GM21717 (cell line): ENCODE results near the gene TRAPPC12.

Experiments used
- ATAC-seq: cut with Tn5 transposase; IDR thresholded peaks from one replicate; pipeline ENCODE4 v1.9.1; 2021; ENCODE audit warnings: mild to moderate bottlenecking, moderate library complexity; ENCODE audit not compliant: unreplicated experiment

Gene TRAPPC12

DNA sequence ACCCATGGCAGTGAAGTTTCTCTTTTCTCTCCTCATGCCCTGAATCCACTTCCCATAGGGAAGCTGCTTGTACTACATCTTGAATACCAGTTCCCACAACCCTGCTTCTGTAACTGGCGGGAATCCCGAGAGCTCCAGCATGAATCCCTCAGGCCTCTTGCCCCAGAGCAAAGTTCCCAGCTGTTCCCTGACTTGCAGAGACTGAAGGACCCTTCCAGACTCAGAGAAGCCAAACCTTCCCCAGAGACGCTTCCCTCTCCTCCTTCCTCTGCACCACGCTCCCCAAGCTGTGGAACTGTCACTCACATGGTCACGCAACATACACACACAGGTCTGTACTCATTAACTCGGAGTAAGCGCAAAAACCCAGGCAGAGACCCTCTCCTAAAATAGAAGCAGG lies 26.4 kb downstream of the TRAPPC12 start:
- no peak for ATAC-seq

- no peak for ATAC-seq
Observed at GRCh38 chr2:3406501-3406900, 27.0 kb downstream of the TRAPPC12 start.

GRCh38 chr2:3408781-3409180 lies 29.3 kb downstream of the TRAPPC12 start:
- no peak for ATAC-seq

DNA sequence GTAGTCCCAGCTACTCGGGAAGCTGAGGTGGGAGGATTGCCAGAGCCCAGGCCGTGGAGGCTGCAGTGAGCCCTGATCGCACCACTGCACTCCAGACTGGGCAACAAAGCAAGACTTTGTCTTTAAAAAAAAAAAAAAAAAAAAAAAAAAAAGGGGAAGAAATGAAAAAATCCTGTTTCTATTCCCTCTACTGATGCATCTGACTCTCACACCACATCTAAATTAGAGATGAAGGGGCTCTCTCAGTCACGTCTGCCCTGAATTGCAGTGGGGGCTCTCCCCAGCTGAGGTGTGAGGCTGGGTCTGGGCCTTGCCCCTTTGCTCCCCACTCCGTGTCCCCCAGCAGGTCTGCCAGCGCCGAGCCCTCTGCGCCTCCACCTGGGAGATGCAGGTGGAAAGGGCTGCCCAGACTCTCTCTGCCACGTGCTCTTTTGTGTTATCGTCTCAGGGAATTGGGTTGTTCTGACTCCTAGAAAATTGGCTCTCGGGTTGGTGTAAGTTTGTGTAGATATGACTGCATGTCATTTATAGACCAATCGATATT lies 30.2 kb downstream of the TRAPPC12 start:
- no peak for ATAC-seq

DNA sequence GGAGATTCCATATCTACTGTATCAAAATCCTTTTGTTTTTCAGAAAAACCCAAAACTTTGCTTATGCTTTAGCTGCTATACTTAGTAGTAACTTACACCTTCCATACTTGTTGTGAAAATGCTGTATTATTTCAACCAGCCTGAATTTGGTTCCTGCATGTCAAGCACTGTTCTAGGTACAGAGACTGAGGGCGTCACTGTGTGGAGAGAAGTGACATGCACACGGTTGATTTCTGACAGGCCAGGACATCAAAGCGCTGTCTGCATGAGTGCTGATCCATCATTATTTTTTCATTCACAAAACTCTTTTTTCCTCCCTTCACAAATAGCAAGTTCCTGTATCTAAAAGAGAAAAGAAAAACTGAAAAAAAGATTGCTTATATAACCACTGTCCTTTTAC lies 31.6 kb downstream of the TRAPPC12 start:
- ATAC-seq, result no peak

DNA sequence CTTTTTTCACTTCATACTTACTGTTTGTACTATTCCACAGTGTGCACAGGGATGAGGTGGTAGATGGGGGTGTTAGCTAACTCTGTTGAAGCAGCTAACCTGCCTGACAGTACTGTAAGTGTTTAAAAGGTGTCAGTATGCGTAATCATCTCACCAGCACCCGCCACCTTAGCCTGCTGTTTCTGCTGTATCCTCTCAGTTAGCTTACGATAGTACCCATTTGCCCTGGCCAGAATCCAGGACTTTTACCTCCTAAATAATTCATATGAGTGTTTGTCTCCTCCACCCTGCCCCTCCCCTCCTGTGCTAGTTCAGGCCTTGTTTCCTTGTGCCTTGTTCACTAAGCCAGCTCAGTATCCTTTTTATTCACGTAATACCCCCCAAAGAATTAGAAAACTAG lies 34.2 kb downstream of the TRAPPC12 start:
- ATAC-seq, result no peak

GRCh38 chr2:3414133-3414860 lies 34.8 kb downstream of the TRAPPC12 start:
- ATAC-seq, result no peak

GRCh38 chr2:3418766-3419404 lies 39.4 kb downstream of the TRAPPC12 start:
- ATAC-seq, result no peak

DNA sequence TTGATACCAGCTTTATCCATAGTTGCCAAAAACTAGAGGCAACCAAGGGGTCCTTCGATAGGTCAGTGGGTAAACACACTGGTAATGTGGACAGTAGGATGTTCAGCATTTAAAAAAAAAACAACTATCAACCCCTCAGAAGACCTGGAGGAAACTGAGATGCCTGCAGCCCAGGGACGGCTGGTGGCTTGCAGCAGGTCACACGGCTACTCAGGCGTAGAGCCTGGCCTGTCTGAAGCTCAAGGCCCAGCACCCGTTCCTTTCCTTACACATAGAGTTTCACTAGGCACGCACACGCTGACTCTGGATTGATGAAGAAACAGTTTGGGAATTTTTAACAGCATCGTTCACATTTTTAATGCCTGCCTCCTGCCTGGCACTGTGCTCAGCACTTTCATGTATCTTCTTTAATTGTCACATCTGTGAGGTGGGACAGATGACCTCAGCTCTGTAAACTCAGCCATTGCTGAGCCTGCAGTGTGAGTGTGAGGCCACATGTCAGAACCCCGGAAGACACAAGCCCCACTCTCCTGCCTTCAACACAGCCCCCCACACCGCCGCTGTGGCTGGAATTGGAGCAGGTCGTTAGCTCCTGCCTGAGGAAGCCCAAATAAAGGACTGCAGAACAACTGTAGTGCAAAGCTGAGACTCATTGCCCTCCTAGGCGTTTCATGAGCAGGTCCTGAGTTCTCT lies 40.7 kb downstream of the TRAPPC12 start:
- ATAC-seq, result no peak

GRCh38 chr2:3420769-3421397 lies 41.4 kb downstream of the TRAPPC12 start:
- ATAC-seq, result no peak

DNA sequence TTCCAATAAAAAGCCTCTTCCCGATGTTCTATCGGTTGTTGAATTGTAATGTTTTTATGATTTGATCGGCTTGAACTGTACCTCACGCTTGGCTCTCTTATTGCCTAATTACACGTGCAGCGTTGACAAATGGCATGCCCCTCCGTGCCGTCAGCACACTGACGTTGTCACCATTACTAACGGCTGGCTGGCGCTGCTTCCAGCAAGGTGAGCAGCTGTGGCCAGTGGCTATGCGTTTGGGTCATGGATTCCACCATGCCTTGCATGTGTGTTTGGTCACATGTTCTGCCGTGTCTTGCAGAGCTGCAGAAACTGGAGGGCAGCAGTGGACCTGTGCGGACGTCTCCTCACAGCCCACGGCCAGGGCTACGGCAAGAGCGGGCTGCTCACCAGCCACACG lies 42.1 kb downstream of the TRAPPC12 start:
- no peak for ATAC-seq

- ATAC-seq, result peak; percentile 61
Observed at GRCh38 chr2:3422161-3422779, 42.8 kb downstream of the TRAPPC12 start.

DNA sequence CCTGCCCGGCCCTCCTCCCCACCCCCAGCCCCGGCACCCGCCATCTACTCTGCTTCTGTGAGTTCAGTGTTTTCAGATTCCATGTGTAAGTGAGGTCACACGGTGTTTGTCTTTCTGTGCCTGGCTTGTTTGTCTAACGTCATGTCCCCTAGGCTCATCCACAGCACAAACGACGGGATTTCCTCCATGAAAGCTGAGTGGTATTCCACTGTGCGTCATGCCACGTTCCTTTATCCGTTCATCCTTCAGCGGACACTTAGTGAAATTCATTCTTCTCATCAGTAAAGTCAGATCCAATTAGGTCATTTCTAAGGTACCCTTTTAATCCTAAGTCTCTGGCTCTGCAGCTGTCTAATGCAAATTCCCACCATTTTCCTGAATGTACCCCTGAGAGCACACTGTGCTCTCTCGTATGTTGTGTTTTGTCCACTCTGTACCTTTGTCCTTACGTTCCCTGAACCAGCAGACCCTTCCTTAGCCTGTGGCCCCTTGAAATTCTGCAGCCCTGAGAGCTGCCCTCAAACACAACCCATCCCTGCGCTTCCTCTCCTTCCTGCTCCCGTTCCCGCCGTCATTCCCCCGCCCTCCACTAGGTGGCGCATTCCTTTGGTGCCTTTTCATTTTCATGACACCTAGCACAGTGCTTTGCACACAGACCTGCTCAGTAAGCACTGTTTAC lies 44.1 kb downstream of the TRAPPC12 start:
- no peak for ATAC-seq

DNA sequence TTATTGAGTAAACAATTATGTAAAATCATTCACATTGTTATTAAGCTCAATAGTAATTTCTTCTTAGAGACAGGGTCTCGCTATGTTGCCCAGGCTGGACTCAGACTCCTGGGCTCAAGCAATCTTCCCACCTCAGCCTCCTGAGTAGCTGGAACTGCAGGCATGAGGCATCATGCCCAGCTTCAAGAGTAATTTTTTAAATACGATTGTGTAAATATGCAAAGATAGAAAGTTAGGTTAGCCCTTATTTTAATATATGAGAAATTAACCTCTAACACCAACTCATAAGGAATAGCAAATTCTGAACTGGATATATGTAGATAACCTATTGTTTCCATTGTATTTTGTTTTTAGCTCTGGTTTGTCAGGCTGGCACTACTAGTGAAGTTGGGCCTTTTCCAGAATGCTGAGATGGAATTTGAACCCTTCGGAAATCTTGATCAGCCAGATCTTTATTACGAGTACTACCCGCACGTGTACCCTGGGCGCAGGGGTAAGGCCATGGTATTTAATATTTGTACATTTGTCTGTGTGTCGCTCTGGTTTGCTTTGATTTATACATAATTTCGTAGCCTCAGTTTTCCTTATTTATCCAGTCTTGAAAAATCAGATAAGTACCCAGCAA lies 44.8 kb downstream of the TRAPPC12 start:
- ATAC-seq, result no peak

DNA sequence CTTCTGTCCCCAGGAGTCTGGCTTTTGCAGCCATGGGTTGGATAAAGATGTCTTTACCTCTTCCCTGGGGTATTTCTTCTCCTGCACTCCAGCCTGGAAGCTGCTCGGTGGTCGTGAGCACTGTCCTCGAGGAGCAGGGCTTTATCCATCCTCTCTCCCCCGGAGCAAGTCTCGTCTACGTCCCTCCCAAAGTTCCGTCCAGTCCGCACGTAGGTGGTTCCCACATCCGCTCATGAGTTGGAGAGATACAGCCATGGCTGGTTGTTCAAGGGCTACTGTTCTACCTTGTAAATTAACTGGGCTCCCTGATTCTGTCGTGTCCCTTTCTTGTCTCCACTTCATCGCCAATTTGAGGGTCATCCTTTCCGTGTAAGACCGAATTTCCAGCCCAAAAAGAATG lies 47.1 kb downstream of the TRAPPC12 start:
- ATAC-seq, result no peak

DNA sequence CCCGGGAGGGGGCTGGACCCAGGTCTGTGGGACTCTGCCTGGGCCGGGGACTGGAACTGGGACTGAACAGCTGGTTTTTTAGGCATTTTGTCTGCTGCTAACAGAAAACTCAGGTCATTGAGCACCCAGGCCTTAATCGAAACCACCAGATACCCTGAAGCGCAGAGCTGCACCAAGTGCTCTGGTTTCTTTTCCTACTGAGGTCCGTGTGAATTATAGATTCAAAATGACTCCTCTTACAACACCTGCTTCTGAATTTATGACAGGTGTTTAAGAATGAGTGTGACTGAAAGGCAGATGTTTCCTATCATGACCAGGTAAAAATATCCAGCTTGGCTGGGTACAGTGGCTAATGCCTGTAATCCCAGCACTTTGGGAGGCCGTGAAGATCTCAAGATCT lies 47.8 kb downstream of the TRAPPC12 start:
- peak; percentile 42 for ATAC-seq

DNA sequence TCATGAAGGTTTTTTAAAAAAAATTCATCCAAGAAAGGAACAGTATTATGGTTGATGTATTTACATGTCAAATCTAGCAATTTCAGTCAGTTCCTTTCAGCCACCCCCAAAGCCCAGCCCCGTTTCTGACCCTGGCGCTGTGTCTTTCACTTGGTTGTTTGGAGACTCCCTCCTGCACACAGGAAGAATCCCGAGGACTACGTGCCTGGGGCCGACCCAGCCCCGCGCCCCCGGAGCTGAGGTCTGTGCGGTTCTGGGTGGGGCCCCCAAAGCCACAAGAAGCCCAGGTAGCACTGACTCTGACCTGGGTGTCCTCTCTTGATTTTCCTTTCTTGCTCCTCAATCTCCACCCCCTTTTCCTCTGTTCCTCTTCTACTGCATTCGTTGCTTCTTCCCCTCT lies 49.1 kb downstream of the TRAPPC12 start:
- no peak for ATAC-seq

DNA sequence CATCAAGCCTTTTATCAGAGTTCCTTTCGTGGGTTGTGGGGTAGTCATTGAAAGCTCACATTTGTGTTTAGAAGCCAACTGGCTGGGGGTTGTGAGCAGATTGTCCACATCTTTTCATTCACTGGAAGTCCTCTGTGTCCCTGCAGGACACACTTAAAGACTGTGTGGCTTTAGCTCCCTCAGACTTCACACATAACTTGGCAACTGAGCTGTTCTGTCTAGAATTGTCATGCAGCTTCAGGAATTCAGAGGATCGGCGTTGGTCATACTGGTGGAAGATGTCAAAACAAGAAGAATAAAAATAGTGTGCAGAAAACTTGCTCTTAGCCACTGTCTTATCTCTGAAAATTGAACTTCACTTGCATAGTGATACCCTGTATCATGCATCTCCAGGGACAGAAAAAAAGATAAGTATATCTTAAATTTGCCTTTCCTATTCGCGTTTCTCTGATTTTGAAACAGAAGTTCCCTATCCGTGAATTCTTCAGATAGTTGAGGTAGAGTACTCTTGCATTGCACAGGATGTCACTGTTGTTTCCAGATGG lies 49.6 kb downstream of the TRAPPC12 start:
- no peak for ATAC-seq

GRCh38 chr2:3430172-3430571 lies 50.7 kb downstream of the TRAPPC12 start:
- ATAC-seq, result no peak
